ENCODE results near the gene HOTAIR. TPM values are rescaled to one million over a fixed set of nuclear protein-coding genes. Genes with fewer than 3 reads are reported as not detected.

HOTAIR gene
- total RNA-seq (2022; extraction: Qiagen RNA extraction) = 0.08 to 0.37 TPM (median 0.09 TPM) in 5 replicates

DNA sequence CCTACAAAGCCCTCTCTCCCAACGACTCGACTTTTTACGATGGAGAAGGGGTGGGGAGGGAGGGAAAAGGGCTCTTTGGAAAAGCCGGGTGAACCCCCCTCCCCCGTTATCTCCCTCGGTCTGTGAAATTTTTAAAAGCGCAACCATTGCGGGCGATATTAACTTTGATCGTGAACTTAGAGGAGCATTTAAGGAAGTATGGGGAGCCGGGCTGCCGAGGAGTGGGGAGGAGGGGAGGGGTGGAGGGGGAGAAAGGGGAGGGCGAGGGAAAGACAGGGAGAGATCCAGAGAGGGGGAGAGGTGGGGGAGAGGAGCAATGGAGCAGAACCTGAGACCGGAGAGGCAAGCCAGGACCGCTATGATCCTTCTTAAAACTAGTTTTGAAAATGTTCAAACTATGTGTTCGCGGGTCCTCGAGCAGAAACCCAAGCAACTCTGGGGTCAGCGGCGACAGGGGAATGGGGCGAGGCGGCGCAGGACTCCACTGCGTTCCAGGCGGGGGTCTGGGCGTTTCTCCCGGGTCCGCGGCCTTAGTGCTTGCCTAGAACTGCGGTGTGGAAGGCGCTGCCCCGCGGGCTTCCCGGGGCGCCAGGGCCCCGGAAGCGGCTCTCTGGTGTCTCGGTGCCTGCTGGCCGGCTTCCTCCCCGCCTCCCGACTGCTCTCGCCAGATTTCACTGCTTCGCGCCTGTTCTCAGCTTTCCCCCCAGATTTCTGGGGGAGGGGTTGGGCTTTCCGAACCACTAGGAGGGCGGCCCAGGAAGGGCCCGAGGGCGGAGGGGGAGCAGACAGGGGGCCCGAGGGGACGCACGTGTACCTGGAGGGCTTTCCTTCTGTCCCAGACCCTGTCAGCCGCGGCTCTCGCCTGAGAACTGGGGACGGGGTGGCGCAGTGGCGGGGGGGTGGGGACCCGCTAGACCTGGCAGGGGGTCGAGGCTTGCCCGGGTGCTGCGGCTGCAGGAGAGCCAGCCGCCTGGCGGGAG lies at the start of gene HOTAIR:
Gene HOTAIR (minus strand): TSS at position 871 of the 980 bp plus-strand sequence.

DNA sequence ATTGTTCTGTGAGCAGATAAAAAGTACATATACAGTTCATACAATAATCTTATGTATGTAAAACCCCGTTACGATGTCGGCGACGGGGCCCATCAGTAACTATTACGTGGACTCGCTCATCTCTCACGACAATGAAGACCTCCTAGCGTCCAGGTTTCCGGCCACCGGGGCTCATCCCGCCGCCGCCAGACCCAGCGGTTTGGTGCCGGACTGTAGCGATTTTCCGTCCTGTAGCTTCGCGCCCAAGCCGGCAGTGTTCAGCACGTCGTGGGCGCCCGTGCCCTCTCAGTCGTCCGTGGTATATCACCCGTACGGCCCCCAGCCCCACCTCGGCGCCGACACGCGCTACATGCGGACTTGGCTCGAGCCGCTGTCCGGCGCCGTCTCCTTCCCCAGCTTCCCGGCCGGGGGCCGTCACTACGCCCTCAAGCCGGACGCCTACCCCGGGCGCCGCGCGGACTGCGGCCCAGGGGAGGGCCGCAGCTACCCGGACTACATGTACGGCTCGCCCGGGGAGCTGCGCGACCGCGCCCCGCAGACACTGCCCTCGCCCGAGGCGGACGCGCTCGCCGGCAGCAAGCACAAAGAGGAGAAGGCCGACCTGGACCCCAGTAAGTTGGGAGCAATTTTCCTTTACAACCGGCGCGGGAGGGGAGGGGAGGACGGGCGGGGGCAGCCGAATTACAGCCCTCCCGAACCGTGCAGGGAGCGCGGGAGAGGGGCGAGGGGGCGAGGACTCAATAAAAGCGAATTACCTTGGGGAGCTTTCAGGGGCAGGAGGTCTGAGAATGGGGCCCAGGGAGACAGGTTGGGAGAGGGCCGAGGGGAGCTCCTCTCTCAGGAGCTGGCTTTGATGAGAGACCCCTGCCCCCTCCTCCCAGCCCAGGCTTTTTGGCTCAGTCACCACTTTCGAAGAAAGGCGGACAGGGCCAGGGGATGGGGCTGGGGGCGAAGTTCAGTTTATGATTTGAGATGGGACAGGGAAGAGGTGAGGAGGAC lies 25.7 kb upstream of the HOTAIR start, which contains the start of gene HOXC9:
Gene HOXC9 (plus strand): TSS at position 46 of the 999 bp plus-strand sequence. CDS start 28 bp downstream, at position 74.

DNA sequence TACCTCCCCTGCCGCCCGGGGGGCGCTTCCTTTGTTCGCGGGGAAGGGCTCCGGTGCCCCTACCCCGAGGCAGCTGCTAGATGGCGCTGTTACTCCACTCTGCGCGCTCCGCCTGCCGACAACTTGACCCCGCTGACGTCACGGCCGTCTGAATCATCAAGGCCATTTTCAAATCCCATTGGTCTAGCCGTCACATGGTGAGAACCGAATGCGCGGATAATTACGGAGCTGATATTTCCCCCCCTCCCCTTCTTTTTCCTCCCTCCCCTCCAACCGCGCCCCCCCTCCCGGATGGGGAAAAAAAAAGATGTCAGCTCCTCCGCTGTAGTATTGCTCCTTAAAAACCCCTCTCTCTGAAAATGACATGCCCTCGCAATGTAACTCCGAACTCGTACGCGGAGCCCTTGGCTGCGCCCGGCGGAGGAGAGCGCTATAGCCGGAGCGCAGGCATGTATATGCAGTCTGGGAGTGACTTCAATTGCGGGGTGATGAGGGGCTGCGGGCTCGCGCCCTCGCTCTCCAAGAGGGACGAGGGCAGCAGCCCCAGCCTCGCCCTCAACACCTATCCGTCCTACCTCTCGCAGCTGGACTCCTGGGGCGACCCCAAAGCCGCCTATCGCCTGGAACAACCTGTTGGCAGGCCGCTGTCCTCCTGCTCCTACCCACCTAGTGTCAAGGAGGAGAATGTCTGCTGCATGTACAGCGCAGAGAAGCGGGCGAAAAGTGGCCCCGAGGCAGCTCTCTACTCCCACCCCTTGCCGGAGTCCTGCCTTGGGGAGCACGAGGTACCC lies 10.3 kb upstream of the HOTAIR start, which contains the start of gene HOXC10:
Gene HOXC10 (plus strand): TSS at position 246 of the 791 bp plus-strand sequence. CDS start 114 bp downstream, at position 360.

DNA sequence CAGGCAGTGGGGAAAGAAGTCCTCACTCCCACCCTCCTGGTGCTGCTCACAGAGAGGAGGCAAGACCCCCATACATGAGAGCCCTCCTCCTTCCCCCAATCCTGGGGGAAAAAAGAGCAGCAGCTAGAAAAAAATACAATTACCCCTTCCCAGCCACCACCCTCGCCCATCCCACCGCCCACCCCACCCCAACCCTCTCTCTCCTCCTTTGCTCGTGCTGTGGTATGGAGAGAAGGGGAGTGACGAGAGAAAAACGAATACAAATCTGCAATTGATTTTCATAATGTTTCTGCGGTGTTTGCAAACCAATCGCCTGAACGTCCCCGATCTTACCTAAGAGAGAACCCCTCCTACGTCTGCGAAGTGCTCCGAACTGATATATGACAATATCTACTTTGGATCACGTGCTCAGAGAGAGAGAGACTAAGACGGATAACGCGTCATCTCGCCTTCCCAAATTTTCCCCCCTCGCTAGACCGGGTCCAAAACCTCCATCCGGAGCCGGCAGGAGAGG lies 2.0 kb downstream of the HOTAIR start, which contains the start of gene HOXC11:
Gene HOXC11 (plus strand): TSS at position 405 of the 514 bp plus-strand sequence. CDS start 116 bp downstream, outside the sequence.

DNA sequence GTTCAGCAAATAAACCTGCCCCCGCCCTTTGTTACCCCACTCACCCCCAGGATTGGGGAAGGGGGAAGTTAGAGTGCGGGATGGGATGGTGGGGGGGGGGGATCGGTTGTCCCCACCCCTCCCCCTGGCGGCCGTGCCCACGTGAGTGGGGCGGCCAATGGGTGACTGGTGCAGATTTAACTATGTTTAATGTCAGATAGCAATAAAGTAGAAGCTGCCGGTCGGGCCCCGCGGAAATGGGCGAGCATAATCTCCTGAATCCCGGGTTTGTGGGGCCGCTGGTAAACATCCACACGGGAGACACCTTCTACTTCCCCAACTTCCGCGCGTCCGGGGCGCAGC lies 20.1 kb downstream of the HOTAIR start, which contains the start of gene HOXC12:
Gene HOXC12 (plus strand): TSS at position 210 of the 342 bp plus-strand sequence. CDS start 27 bp downstream, at position 237.

DNA sequence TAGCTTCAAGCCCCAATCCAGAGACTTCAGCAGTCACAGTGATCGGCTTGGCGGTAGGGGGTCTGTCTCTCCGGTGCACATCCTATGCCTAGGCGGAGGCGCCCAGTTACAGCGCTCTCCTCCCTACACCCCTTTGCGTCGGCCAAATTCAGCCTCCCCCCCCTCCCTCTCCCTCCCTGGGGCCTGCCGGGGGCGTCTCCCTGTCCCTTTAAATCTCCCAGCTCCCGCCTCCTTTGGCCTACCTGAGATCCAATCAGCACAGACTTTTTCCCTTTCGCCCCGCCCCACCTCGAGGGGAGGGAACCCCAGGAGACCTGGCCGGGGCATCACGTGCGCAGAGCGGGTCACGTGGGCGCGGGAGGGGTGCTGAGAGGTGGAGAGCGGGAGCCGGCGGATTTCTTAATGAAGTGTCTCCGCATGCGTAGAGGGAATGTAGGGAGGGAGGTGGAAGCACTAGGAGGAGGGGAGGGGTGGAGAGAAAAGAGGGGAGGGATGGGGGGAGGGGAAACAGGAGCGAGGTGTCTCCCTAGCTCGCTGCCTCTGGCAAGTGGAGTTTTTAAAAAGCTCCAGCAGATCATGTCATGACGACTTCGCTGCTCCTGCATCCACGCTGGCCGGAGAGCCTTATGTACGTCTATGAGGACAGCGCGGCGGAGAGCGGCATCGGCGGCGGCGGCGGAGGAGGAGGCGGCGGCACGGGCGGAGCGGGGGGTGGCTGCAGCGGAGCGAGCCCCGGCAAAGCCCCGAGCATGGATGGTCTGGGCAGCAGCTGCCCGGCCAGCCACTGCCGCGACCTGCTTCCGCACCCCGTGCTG lies 36.2 kb downstream of the HOTAIR start, which contains the start of gene HOXC13:
Gene HOXC13 (plus strand): TSS at position 506 of the 815 bp plus-strand sequence. CDS start 76 bp downstream, at position 582.

Other genes with a start within 250 kb of the HOTAIR start
- gene CALCOCO1, start 247.5 kb downstream of the HOTAIR start, total RNA-seq (2022; extraction: Qiagen RNA extraction) = 17.3 to 24.8 TPM (median 21.1 TPM) in 5 replicates
- gene CISTR, start 223.0 kb downstream of the HOTAIR start, total RNA-seq (2022; extraction: Qiagen RNA extraction) = not detected in 5 replicates
- 10.3 to 17.8 TPM (median 12.3 TPM) in 5 replicates for gene HOXC13, start 36.1 kb downstream of the HOTAIR start, total RNA-seq (2022; extraction: Qiagen RNA extraction)
- gene HOXC12, start 20.1 kb downstream of the HOTAIR start, total RNA-seq (2022; extraction: Qiagen RNA extraction) = not detected in 5 replicates
- 0.39 to 0.65 TPM (median 0.54 TPM) in 5 replicates for gene HOXC11, start 1.8 kb downstream of the HOTAIR start, total RNA-seq (2022; extraction: Qiagen RNA extraction)
- gene HOXC10, start 10.2 kb upstream of the HOTAIR start, total RNA-seq (2022; extraction: Qiagen RNA extraction) = 2.5 to 3.4 TPM (median 2.9 TPM) in 5 replicates
- 11.1 to 12.5 TPM (median 11.7 TPM) in 5 replicates for gene HOXC9, start 25.2 kb upstream of the HOTAIR start, total RNA-seq (2022; extraction: Qiagen RNA extraction)
- 4.2 to 5.7 TPM (median 5.4 TPM) in 5 replicates for gene HOXC8, start 34.0 kb upstream of the HOTAIR start, total RNA-seq (2022; extraction: Qiagen RNA extraction)
- 4.4 to 5.7 TPM (median 4.9 TPM) in 5 replicates for gene HOXC6, start 53.5 kb upstream of the HOTAIR start, total RNA-seq (2022; extraction: Qiagen RNA extraction)
- gene HOXC5, start 58.1 kb upstream of the HOTAIR start, total RNA-seq (2022; extraction: Qiagen RNA extraction) = 0.57 to 0.85 TPM (median 0.73 TPM) in 5 replicates
- gene HOXC4, start 78.9 kb upstream of the HOTAIR start, total RNA-seq (2022; extraction: Qiagen RNA extraction) = 2.2 to 4.3 TPM (median 3.6 TPM) in 5 replicates
- gene SMUG1, start 214.0 kb upstream of the HOTAIR start, total RNA-seq (2022; extraction: Qiagen RNA extraction) = 28.5 to 35.6 TPM (median 33.8 TPM) in 5 replicates